ENCODE data around the gene GPR108.
"Not testable (repeated sequence)": the region's sequence is repeated elsewhere in the genome, so short reads cannot be mapped to it uniquely, and the experiment has no call there.

The GPR108 gene

DNA sequence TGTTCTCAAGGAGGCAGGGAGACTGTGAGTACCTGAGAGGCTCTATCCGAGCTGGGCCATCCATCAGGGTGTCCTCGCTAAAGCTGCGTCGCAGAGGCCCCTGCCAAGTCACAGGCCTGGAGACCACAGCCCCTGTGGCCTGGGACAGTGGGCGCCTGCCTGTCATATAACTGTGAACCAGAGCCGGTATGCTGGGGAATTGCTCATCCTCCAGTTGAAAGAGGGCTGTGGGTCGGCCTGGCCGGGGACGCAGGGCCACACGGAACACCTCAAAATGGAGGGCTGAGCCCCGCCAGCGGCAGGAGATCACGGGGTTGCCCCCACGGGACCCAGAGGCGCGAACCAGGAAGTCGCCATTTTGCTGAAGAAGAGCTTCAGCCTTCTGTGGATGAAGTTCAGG is 23.2 kb upstream of the GPR108 start:
- no peak for DNase-seq

DNA sequence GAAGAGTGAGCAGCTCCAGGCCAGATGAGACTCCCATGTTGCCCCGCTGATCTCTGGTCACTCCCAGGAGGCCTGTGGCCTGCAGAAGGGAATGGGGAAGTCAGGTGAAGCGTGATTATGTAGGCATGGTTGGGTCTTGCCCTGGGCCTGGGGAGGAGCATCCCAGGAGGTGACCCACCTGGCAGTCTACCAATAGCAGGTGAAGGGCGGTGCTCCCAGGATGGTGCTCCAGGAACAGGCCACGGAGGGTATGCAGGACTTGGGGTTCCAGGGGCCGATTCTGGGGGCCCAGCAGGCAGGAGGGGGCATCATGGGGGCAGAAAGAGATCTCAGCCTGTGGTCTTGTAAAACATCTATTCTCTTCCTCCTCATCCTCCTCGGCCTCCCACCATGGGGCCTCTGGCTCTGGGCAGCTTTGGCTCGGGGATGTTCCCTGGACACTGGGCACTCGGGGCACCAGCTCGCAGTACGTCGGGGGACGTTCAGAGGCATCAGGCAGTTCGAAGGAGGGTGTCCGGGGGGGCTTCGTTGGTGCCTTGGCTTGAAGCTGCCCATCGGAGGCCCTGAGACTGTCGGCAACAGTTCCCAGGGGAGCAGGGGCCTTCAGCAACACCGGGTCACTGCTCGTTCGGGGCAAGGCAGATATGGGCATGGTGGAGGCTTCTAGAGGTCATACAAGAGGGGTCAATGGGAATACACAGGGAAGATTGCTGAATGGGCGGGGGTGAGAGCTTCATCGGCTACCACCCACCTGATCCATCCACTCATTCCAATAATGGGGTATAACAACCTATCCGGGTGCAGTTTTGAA is 17.5 kb upstream of the GPR108 start:
- DNase-seq: no peak

DNA sequence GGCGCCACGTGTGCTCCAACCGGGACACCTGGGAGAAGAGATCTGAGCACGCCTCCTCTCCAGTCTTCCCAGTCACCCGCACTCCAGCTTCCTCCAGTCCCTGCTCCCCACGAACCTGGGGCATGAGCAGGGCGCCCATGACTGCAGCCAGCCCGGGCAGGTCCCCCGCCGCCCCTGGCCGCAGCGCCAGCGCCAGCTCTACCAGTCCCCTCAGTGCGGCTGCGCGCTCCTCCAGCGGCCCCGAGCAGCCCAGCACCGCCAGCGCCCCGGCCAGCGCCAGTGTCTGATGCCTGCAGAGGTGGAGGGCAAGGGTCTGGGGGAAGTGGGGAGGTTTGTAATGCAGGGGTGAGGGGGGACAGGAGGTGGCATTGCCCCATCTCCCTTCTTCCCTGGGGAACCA is 16.8 kb upstream of the GPR108 start:
- DNase-seq: no peak

DNA sequence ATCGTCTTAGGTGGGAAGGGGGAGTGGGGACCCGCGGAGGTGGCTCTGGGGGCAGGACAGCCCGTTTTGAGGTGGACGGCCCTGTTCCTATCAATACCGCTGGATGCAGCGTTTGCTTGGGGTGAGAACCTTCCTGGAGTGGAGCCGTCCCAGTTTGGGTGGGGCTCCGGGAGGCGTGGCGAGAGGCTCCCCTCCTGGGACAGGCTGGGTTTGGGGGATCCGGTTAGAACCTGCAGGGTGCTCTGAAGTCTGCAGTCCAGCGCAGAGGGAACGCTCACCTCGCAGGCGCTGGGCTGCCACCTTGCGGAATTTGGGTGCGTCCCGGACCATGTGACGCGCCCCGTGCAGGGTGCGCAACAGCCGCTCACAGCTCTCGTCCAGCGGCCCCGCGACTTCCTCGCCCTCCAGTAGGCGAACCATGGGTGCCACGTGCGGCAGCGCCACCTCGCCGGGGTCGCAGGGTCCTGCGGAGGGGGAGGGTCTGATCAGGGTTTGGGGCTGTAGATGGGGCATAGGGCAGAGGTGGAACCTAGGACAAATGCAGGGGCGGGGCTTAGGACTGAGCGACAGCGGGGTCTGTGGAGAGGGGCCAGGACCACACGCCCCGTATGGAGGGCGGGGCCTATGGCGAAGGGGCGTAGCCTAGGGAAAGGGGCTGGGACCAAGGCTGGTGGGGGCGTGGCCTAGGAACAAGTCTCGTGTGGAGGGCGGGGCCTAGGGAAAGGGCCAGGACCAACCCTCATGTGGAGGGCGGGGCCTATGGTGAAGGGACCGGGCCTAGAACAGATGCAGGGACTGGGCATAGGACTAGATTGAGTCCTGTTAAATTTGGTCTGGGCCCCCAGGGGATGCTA is 16.0 kb upstream of the GPR108 start:
- DNase-seq: no peak

DNA sequence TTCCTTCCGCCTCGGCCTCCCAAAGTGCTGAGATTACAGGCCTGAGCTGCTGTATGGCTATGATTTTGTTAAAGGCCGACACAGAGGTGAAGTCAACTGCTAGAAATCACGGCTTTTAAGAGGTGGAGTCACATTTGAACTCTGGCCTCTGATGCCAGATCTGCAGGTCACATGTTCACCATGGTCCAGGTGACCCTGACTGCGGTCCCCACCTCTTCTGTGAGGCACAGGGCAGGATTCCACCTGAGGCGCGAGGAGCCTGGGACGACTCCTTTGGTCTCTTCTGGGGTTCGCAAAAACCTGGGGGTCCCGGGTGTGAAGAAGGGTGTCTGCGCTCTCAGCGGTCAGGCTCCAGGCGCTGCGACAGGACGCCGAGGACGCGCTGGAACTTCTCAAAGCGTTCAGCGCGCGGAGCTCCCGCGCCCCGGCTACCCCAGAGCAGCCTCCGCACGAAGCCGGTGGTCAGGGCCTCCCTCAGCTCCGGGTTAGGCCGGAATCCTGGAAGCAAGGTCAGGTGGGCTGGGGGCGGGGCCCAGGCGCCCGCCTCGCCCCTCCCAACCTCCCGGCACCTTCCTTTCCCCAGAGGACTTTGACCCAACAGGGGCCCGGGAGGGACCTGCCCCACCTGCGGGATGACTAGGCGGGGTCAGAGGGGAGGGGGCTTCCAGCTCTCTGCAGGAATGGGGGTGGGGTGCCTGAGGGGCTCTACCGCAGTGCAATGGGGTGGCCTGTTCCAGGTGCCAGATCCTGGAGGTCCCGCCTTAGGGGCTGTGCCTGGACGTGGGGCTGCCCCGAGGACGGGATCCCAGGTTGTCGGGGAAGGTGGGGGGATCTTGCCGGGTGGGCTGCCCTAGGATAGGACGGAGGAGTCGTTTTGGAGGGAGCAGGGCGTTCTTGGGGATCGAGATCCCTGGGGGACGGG is 15.1 kb upstream of the GPR108 start:
- no peak for DNase-seq

DNA sequence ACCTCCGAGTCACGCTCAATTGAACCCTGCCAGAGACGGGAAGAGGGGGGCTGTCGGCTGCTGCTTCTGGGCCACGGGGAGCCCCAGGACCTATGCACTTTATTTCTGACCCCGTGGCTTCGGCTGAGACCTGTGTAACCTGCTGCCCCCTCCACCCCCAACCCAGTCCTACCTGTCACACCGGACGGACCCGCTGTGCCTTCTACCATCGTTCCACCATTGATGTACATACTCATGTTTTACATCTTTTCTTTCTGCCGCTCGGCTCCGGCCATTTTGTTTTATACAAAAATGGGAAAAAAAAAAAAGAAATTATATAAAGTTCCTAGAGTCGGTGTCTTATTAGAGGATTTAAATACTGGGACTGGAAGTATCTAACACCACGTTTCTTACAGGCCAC is 13.8 kb upstream of the GPR108 start:
- no peak for DNase-seq

DNA sequence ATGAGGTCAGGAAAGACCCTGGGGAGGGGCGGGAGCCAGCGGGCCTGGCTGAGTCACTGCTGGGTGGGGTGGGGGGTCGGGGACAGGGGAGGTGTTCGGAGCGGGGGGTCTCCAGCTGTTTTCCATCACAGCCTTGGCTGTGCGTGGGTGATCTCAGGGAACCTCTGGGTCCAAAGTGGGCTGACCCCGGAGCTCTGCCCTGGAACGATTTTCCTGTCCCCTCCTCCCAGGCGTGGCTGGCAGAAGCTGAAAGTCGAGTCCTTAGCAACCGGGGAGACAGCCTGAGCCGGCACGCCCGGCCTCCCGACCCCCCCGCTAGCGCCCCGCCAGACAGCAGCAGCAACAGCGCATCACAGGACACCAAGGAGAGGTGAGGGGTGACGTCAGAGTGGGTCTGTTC is 12.7 kb upstream of the GPR108 start:
- no peak for DNase-seq

DNA sequence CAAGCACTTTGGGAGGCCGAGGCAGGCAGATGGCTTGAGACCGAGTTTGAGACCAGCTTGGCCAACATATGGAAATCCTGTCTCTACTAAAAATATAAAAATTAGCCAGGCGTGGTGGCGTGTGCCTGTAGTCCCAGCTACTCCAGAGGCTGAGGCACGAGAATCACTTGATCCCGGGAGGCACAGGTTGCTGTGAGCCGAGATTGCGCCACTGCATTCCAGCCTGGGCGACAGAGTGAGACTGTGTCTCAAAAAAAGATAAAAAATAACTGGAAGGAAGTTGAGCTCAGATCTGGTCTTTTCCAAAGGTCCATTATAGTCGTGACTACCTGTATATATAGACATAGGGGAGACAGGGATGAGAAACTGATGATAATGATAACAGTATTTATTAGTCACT is 11.2 kb upstream of the GPR108 start:
- DNase-seq: not testable (repeated sequence)

DNA sequence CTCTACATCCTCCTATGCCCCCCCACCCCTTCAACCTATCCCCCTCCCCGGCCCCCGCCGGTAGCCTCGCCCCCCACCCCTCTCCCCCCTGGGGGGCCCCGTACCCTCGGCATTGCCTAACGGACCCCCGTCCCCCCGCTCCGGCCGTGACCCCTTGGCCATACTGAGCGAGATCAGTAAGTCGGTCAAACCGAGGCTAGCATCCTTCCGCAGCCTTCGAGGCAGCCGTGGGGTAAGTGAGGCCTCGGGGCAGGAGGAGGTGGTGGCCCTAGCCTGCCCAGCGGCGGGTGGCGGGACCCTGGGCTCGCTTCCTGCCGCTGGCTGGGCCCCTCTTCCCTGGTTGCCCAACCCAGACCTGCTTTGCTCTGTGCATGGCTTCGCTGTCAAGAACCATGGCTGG is 8.6 kb upstream of the GPR108 start:
- no peak for DNase-seq

DNA sequence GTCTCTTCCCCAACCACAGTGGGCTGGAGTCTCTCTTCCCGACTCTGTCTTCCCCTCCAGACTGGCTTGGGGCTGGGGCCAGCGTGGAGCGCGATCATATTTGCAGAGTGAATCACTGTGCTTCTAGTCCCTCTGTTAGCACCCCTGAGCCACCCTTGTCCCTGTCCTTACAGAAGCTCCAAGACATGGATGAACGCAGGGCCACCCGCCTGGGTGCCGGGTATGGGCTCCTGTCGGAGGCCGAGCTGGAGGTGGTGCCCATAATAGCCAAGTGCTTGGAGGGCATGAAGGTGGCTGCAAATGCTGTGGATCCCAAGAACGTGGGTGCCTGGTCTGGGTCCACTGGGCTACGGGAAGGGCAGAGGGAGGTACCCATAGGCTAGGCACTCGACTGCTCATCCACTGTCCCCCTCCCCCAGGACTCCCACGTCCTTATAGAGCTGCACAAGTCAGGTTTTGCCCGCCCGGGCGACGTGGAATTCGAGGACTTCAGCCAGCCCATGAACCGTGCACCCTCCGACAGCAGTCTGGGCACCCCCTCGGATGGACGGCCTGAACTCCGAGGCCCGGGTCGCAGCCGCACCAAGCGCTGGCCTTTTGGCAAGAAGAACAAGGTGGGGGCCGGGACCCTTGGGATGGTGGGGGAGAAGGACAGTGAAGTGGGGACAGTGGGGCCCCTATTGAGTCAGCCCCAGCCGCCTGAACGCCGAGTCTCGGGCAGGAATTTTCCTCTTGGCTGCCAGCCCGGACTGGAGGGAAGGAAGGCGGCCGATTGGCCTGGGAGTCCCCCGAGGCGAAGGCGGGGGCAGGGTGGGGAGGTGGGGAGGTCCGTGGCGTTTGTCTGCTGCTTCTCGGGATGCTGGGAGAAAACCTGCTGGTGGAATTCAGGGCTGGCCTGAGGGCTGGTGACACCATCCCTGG is 7.3 kb upstream of the GPR108 start:
- DNase-seq: no peak

DNA sequence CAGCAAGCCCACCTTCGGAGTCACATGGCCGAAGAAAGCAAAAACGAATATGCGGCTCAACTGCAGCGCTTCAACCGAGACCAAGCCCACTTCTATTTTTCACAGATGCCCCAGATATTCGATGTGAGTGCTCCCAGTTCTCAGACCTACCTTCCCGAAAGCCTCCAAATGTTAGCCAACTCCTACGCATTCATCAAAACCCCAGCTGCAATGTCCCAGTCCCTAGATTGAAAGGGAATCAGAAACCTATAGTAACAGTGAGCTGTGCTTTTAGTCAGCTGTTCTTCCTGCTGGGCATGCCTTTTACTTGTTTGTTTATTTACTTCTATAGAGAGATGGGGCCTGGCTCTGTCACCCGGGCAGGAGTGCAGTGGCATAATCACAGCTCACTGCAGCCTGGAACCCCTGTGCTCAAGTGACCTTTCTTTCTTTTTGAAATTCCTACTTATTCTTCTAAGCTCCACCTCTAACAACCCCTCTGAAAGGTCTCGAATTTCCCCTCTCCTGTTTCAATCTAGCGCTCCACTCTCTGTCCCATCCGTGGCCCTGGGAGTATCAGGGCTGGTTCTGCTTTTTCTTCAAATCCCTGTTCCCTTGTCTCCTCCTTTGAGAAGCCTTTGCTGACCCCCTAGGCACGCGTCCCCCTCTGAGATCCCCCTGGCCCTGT is 6.5 kb upstream of the GPR108 start:
- no peak for DNase-seq

DNA sequence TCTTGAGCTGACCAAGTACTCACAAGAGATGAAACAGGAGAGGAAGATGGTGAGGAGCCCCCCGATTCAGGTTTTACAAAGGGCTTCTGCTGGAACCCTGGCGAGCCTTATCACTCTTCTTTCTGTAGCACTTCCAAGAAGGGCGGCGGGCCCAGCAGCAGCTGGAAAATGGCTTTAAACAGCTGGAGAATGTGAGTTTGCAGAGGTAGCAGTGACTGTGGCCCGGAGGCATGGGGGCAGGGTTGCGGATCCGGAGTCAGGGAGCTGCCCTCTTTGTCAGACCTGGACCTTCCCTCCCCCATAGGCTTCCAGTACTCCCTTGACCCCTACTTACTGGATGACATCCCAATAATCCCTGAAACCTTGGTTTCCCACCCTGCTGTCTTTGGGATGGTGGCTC is 5.7 kb upstream of the GPR108 start:
- no peak for DNase-seq

DNA sequence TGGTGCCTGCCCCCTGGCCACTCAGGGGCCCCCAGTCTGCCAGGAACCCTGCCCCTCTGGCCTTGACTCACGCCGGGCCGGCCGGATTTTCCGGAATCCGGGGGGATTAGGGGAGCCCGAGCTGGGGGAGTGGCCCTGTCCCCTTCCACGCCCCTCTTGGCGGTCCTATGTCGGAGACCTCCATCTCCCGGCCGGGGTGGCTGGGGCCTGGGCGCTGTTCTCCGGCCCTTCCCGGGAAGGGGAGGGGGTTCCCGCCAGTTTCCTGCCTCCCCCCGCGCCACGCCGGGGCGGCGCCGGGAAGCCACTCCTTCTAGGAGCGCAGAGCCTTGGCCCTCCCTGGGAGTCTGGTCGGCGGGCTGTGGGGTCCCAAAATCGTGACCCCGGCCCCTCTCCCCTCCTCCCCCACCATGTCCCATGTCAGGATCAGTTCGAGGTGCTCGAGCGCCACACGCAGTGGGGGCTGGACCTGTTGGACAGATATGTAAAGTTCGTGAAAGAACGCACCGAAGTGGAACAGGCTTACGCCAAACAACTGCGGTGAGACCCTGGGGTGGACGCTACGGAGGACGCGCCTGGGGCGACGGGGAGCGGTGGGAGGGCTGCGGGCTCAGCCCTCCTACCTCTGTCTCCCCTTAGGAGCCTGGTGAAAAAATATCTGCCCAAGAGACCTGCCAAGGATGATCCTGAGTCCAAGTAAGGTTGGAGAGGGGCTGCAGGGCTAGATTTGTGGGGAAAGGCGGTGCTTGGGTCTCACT is 3.4 kb upstream of the GPR108 start:
- no peak for DNase-seq

DNA sequence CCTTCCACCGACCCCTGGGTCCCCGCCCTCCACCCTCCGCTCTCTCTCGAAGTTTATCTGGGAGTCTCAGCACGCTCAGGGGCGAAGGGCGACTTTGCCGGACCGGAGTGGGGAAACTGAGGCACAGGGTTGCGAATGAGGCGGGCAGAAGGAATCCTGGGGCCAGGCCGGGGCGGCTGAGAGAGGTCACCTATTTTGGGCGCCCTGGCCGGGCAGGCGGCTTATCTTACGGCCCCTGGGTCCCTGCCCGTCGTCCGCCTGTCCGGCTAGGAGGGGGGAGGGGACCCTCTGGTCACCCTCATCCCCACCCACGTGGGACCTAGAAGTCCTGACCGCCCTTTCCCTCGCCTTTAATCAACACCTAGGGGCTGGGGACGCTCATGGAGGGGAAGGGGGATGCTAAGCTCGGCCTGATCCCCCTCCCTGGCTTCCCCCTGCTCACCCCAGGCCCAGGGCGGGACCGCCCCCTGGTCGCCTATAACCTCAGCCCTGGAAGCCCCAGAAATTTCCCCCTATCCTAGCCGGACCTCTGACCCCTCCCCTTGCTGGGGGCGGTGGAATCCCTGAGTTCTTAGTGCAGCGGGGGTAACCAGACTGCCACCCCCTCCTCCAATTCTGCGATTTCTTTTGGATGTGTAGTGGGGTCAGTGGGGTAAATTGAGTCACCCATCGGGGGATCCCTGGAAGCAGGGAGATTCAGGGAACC is 2.7 kb upstream of the GPR108 start:
- no peak for DNase-seq

DNA sequence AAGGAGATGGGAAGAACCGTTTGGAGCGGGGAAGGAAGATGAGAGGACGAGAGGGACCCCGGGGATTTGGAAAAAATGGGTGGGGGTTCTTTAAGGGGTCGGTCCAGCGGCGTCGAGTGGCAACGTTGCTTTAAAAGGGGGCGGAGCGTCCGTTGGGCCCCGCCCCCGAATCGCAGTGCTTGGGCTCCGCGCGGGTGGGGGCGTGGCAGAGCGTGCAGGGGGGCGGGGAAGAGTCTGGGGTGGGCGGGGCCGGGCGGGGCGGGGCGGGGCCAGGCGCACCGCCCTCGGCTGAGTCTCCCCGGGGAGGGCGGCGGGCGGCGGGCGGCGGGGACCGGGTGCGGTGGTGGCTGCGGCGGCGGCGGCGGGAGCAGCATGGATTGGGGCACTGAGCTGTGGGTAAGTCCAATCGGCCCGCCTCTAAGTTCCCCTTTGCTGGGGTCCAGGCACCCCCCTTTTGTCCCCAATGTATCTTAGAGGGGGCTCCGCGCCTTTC is 2.1 kb upstream of the GPR108 start, which contains the start of gene TRIP10:
Gene TRIP10, plus strand, starts transcription at position 291 of the 493 bp plus-strand sequence. Its CDS starts 82 bp downstream, at position 373.
- DNase-seq: no peak

DNA sequence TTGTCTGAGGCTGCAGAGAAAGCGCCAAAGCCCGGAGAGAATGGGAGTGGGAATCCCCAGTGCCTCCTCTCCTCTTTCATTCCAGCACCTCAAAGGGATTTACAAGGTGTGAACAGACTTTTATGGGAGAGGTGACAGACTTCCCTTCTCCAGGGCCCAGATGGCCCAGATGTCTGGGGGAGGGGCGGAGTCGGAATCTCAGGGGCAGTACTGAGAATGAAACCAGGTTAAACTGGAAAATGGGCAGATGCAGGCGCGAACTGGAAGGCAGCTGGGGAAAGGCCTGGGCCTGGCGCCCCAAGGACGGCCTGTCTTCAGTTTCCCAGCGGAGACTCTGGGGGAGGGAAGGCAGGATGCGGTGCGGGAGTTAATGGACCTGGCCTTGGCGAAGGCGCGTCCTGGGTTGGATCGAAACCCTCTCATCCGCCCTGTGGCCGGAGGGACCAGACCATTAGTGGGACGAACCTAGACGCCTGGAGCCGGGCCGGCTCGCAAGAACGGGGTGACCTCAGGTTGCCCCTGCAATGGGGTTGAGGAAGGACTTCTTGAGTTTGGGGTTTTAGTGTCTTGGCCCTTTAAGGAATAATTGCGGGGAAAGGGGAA is 1.5 kb upstream of the GPR108 start:
- DNase-seq: no peak

DNA sequence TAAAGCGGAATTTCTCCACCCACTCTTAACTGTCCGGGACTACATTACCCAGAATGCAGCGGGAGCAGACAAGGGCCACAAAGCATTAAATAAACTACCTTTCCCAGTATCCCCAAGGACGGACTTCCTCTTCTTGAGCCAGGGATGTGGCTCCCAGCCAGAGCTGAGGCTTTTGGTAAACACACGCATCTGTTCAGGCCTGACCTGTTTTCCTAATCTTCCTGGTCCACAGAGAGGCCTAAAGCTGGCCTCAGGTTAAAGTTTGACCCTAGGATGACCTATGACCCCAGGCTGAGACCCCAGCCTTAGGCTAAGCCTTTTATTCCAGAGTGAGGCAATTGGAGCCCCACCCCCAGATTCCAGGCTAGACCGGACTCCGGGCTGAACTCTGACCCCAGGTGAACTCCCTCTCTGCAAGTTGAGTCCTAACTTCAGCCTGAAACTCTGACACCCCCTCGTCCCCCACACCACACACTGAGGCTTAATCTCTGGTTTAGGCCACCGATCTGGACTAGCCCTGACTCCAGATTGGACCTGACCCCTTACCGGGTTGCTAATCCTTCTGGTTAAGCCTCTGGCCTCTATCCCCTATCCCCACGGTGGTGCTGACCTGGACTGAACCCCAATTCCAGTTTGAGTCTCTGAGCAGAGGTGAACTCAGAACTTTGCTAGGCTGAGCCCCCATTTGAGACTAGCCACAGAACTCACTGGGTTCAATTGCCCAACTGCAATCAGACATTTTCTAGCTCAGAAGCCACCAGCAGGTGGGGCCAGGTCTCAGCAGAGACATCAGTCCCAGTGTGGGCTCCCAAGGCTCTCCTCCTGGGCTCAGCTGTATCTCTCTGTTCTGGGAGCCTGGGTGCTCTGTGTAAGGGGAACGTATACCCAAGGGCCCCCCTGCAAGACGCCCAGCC is 750 bp upstream of the GPR108 start:
- DNase-seq: peak; percentile 40

DNA sequence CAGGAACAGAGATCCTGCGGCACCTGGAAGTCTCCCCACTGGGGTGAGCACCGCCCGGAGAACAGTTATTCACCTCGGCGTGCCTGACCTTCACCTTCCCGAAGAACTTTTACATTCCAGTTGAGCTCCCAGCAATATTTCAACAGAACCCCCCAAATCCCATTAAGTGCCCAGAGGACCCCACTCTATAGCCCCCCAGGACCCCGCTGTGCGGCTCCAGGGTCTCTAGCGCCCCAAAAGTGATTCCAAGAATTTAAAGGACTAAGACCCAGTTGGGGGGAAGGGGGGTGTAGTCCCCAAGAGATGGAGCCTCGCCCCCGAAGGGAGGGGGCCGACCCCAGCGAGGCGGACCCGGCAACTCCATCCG is 480 bp downstream of the GPR108 start:
- DNase-seq: no peak

Measured in NCI-H1048 (cell line).